WTC11 (cell line): ENCODE data around the gene AFF3. TPM values are rescaled to one million over a fixed set of nuclear protein-coding genes. Genes with fewer than 3 reads are reported as not detected.

Source experiments
- ATAC-seq: fragments of 200-7000 bp; cut with Tn5 transposase; 2 replicates; pipeline ENCODE4 v1.10.0; 2021; ENCODE audit warnings: mild to moderate bottlenecking, moderate library complexity
- CTCF ChIA-PET: fragments of 300-600 bp; sonication (Branson Sonifier 250); formaldehyde crosslinking; loops from one replicate; lab custom pipeline; 2021; ENCODE audit warnings: antibody characterized with exemption; lab: Charles Lee
- POLR2A ChIA-PET: fragments of 350-600 bp; sonication (Branson Sonifier 250); formaldehyde crosslinking; loops from one replicate; lab custom pipeline; 2021; ENCODE audit warnings: antibody characterized with exemption; lab: Charles Lee
- DNase-seq: peaks from one replicate; pipeline ENCODE4 v3.0.0; 2021; ENCODE audit warnings: low spot score
- H3K27ac Mint-ChIP-seq: 2 replicates; pipeline ENCODE4 v1.8.0; 2021; ENCODE audit warnings: mixed read lengths
- H3K27me3 Mint-ChIP-seq: 2 replicates; pipeline ENCODE4 v1.8.0; 2021; ENCODE audit warnings: low read depth, mild to moderate bottlenecking, moderate library complexity, mixed read lengths
- H3K36me3 Mint-ChIP-seq: 2 replicates; pipeline ENCODE4 v1.8.0; 2021; ENCODE audit warnings: mixed read lengths
- H3K4me1 Mint-ChIP-seq: 2 replicates; pipeline ENCODE4 v1.8.0; 2022; ENCODE audit warnings: mixed read lengths
- H3K4me3 Mint-ChIP-seq: 2 replicates; pipeline ENCODE4 v1.8.0; 2021; ENCODE audit warnings: mild to moderate bottlenecking, moderate library complexity, mixed read lengths
- H3K9me3 Mint-ChIP-seq: 2 replicates; pipeline ENCODE4 v1.8.0; 2021; ENCODE audit warnings: mixed read lengths
- CREB1 ChIP-seq: sonication (generic); formaldehyde crosslinking; IDR thresholded peaks from 2 replicates; pipeline ENCODE4 v1.8.0; 2023; ENCODE audit warnings: mild to moderate bottlenecking, missing genetic modification reagents
- ETV6 ChIP-seq: sonication (generic); formaldehyde crosslinking; IDR thresholded peaks from 2 replicates; pipeline ENCODE4 v1.8.1; 2022; ENCODE audit warnings: mild to moderate bottlenecking, missing genetic modification reagents
- FOXK1 ChIP-seq: sonication (generic); formaldehyde crosslinking; IDR thresholded peaks from 2 replicates; pipeline ENCODE4 v1.8.0; 2022; ENCODE audit warnings: mild to moderate bottlenecking, moderate library complexity, missing genetic modification reagents
- GABPB1 ChIP-seq: sonication (generic); formaldehyde crosslinking; IDR thresholded peaks from 2 replicates; pipeline ENCODE4 v1.8.1; 2023; ENCODE audit warnings: mild to moderate bottlenecking, missing genetic modification reagents
- KAT7 ChIP-seq: sonication (generic); formaldehyde crosslinking; IDR thresholded peaks from 2 replicates; pipeline ENCODE4 v1.8.1; 2023; ENCODE audit warnings: missing genetic modification reagents, mild to moderate bottlenecking, borderline replicate concordance
- NR3C1 ChIP-seq: sonication (generic); formaldehyde crosslinking; conservative IDR thresholded peaks from 2 replicates; pipeline ENCODE4 v1.8.1; 2023; ENCODE audit warnings: low read depth, mild to moderate bottlenecking, missing genetic modification reagents
- RELA ChIP-seq: sonication (generic); formaldehyde crosslinking; IDR thresholded peaks from 2 replicates; pipeline ENCODE4 v1.8.1; 2022; ENCODE audit warnings: missing genetic modification reagents, mild to moderate bottlenecking, borderline replicate concordance
- TEAD1 ChIP-seq: sonication (generic); formaldehyde crosslinking; IDR thresholded peaks from 2 replicates; pipeline ENCODE4 v1.8.0; 2022; ENCODE audit warnings: mild to moderate bottlenecking, missing genetic modification reagents
- ZNF121 ChIP-seq: sonication (generic); formaldehyde crosslinking; IDR thresholded peaks from 2 replicates; pipeline ENCODE4 v1.8.0; 2023; ENCODE audit warnings: missing genetic modification reagents
- ZNF219 ChIP-seq: sonication (generic); formaldehyde crosslinking; IDR thresholded peaks from 2 replicates; pipeline ENCODE4 v1.8.0; 2023; ENCODE audit warnings: missing genetic modification reagents, mild to moderate bottlenecking, borderline replicate concordance
- total RNA-seq: library from RNA; stranded (reverse); gene quantifications from 3 replicates; pipeline ENCODE4 v1.2.3, GENCODE V29; 2021
- TF ChIP-seq, protein P1 (sequence below): sonication (generic); formaldehyde crosslinking; IDR thresholded peaks from 2 replicates; pipeline ENCODE4 v1.8.1; 2022; ENCODE audit warnings: missing genetic modification reagents, borderline replicate concordance
- TF ChIP-seq, protein P2 (sequence below): sonication (generic); formaldehyde crosslinking; IDR thresholded peaks from 2 replicates; pipeline ENCODE4 v1.8.1; 2023; ENCODE audit warnings: mild to moderate bottlenecking, moderate library complexity, missing genetic modification reagents
- TF ChIP-seq, protein P3 (sequence below): sonication (generic); formaldehyde crosslinking; IDR thresholded peaks from 2 replicates; pipeline ENCODE4 v1.8.1; 2023; ENCODE audit warnings: mild to moderate bottlenecking, missing genetic modification reagents, moderate library complexity
- TF ChIP-seq, protein P4 (sequence below): sonication (generic); formaldehyde crosslinking; IDR thresholded peaks from 2 replicates; pipeline ENCODE4 v1.8.1; 2022; ENCODE audit warnings: low read depth, missing genetic modification reagents, borderline replicate concordance
- TF ChIP-seq, protein P5 (sequence below): fragments of 250-450 bp; sonication (Bioruptor Pico); IDR thresholded peaks from 2 replicates; pipeline ENCODE4 v1.9.0; 2021; ENCODE audit warnings: mild to moderate bottlenecking, borderline replicate concordance
- TF ChIP-seq, protein P6 (sequence below): sonication (generic); formaldehyde crosslinking; IDR thresholded peaks from 2 replicates; pipeline ENCODE4 v1.8.0; 2023; ENCODE audit warnings: mild to moderate bottlenecking, missing genetic modification reagents
- TF ChIP-seq, protein P7 (sequence below): sonication (generic); formaldehyde crosslinking; conservative IDR thresholded peaks from 2 replicates; pipeline ENCODE4 v1.8.1; 2023; ENCODE audit warnings: mild to moderate bottlenecking, low read depth, missing genetic modification reagents, moderate library complexity

AFF3 gene
- total RNA-seq, 1 experiment from 2014 or later, result 1.2 TPM

DNA sequence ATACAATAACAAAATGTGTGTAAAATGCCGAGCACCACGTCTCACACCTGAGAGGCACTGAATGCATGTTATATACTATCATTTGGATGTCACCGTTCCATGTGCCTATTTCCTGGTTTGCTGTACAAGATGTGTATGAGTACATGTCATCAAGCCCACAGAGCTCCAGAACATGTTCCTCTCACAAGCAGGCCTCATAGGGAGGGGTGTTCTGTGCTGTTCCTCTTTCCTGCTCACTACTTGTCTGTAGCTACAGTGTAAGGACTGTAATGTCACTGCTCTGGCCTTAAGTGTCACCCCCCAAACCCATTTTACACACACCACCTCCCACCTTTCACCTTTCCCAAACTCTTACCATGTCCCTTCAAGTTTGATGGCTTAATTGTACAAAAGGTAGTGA is 1.8 kb downstream of the AFF3 start (continued):
- TF ChIP-seq, protein P1, sequence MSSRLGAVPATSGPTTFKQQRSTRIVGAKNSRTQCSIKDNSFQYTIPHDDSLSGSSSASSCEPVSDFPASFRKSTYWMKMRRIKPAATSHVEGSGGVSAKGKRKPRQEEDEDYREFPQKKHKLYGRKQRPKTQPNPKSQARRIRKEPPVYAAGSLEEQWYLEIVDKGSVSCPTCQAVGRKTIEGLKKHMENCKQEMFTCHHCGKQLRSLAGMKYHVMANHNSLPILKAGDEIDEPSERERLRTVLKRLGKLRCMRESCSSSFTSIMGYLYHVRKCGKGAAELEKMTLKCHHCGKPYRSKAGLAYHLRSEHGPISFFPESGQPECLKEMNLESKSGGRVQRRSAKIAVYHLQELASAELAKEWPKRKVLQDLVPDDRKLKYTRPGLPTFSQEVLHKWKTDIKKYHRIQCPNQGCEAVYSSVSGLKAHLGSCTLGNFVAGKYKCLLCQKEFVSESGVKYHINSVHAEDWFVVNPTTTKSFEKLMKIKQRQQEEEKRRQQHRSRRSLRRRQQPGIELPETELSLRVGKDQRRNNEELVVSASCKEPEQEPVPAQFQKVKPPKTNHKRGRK (CRISPR knock-in tag), result no peak
- TF ChIP-seq, protein P2, sequence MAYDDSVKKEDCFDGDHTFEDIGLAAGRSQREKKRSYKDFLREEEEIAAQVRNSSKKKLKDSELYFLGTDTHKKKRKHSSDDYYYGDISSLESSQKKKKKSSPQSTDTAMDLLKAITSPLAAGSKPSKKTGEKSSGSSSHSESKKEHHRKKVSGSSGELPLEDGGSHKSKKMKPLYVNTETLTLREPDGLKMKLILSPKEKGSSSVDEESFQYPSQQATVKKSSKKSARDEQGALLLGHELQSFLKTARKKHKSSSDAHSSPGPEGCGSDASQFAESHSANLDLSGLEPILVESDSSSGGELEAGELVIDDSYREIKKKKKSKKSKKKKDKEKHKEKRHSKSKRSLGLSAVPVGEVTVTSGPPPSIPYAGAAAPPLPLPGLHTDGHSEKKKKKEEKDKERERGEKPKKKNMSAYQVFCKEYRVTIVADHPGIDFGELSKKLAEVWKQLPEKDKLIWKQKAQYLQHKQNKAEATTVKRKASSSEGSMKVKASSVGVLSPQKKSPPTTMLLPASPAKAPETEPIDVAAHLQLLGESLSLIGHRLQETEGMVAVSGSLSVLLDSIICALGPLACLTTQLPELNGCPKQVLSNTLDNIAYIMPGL (CRISPR knock-in tag), result no peak
- TF ChIP-seq RELA, result no peak
- TF ChIP-seq TEAD1, result no peak
- no peak for TF ChIP-seq CREB1
- no peak for TF ChIP-seq NR3C1
- TF ChIP-seq, protein P3, sequence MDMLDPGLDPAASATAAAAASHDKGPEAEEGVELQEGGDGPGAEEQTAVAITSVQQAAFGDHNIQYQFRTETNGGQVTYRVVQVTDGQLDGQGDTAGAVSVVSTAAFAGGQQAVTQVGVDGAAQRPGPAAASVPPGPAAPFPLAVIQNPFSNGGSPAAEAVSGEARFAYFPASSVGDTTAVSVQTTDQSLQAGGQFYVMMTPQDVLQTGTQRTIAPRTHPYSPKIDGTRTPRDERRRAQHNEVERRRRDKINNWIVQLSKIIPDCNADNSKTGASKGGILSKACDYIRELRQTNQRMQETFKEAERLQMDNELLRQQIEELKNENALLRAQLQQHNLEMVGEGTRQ, result no peak
- TF ChIP-seq GABPB1 (CRISPR knock-in tag), result no peak
- TF ChIP-seq, protein P4, sequence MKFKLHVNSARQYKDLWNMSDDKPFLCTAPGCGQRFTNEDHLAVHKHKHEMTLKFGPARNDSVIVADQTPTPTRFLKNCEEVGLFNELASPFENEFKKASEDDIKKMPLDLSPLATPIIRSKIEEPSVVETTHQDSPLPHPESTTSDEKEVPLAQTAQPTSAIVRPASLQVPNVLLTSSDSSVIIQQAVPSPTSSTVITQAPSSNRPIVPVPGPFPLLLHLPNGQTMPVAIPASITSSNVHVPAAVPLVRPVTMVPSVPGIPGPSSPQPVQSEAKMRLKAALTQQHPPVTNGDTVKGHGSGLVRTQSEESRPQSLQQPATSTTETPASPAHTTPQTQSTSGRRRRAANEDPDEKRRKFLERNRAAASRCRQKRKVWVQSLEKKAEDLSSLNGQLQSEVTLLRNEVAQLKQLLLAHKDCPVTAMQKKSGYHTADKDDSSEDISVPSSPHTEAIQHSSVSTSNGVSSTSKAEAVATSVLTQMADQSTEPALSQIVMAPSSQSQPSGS, result no peak
- no peak for TF ChIP-seq ZNF121 (CRISPR knock-in tag)
- no peak for TF ChIP-seq KAT7 (CRISPR knock-in tag)
- no peak for TF ChIP-seq ZNF219 (CRISPR knock-in tag)
- no peak for TF ChIP-seq FOXK1
- TF ChIP-seq, protein P5, sequence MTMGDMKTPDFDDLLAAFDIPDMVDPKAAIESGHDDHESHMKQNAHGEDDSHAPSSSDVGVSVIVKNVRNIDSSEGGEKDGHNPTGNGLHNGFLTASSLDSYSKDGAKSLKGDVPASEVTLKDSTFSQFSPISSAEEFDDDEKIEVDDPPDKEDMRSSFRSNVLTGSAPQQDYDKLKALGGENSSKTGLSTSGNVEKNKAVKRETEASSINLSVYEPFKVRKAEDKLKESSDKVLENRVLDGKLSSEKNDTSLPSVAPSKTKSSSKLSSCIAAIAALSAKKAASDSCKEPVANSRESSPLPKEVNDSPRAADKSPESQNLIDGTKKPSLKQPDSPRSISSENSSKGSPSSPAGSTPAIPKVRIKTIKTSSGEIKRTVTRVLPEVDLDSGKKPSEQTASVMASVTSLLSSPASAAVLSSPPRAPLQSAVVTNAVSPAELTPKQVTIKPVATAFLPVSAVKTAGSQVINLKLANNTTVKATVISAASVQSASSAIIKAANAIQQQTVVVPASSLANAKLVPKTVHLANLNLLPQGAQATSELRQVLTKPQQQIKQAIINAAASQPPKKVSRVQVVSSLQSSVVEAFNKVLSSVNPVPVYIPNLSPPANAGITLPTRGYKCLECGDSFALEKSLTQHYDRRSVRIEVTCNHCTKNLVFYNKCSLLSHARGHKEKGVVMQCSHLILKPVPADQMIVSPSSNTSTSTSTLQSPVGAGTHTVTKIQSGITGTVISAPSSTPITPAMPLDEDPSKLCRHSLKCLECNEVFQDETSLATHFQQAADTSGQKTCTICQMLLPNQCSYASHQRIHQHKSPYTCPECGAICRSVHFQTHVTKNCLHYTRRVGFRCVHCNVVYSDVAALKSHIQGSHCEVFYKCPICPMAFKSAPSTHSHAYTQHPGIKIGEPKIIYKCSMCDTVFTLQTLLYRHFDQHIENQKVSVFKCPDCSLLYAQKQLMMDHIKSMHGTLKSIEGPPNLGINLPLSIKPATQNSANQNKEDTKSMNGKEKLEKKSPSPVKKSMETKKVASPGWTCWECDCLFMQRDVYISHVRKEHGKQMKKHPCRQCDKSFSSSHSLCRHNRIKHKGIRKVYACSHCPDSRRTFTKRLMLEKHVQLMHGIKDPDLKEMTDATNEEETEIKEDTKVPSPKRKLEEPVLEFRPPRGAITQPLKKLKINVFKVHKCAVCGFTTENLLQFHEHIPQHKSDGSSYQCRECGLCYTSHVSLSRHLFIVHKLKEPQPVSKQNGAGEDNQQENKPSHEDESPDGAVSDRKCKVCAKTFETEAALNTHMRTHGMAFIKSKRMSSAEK (CRISPR knock-in tag), result no peak

DNA sequence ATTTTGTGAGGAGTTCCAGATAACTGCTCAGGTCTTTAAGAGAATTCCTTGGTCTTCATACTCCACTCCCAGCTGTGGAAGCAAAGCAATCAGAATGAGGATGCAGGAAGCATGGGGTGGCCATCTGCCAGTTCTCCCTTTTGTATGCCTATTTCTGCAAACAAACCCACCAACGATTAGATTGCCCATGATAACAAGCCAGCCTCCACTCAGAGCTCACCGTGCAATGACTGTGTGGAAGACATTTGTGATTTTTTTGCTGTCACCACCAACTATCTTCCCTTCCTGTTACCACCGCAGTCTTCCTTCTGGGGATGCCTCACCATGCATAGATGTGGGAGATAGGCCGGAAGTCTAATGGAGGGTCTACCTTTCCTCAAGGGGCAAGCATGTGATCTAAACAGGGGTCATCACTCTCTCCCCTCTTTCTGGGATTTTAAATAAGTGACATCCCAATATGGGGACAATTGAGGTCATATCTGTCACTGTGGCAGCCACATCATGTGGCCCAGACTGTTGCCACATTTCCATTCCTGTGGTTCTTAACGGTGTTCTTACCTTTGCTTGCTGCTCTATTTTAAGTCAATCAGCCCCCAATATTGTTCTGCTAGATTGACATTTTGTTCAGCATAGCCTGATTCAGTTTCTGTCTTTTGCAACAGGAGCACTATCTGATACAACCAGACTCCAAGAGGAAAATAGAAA is 4.4 kb downstream of the AFF3 start:
- CTCF ChIA-PET, result no interaction called here
- H3K36me3 Mint-ChIP-seq, result no peaks in the 10 kb centered on the region

More for the DNA sequence above, 4.4 kb downstream of the AFF3 start:
- ATAC-seq (no peak), DNase-seq (no peak)
- peaks cover 2% of the 10 kb centered on the region for H3K9me3 Mint-ChIP-seq
- no peaks in the 10 kb centered on the region for H3K4me1 Mint-ChIP-seq
- H3K4me3 Mint-ChIP-seq, result no peak overlapping the region
- no peak for TF ChIP-seq GABPB1 (CRISPR knock-in tag)
- TF ChIP-seq, protein P6, sequence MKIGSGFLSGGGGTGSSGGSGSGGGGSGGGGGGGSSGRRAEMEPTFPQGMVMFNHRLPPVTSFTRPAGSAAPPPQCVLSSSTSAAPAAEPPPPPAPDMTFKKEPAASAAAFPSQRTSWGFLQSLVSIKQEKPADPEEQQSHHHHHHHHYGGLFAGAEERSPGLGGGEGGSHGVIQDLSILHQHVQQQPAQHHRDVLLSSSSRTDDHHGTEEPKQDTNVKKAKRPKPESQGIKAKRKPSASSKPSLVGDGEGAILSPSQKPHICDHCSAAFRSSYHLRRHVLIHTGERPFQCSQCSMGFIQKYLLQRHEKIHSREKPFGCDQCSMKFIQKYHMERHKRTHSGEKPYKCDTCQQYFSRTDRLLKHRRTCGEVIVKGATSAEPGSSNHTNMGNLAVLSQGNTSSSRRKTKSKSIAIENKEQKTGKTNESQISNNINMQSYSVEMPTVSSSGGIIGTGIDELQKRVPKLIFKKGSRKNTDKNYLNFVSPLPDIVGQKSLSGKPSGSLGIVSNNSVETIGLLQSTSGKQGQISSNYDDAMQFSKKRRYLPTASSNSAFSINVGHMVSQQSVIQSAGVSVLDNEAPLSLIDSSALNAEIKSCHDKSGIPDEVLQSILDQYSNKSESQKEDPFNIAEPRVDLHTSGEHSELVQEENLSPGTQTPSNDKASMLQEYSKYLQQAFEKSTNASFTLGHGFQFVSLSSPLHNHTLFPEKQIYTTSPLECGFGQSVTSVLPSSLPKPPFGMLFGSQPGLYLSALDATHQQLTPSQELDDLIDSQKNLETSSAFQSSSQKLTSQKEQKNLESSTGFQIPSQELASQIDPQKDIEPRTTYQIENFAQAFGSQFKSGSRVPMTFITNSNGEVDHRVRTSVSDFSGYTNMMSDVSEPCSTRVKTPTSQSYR, result no peak
- no peak for TF ChIP-seq ETV6 (CRISPR knock-in tag)
- TF ChIP-seq, protein P7, sequence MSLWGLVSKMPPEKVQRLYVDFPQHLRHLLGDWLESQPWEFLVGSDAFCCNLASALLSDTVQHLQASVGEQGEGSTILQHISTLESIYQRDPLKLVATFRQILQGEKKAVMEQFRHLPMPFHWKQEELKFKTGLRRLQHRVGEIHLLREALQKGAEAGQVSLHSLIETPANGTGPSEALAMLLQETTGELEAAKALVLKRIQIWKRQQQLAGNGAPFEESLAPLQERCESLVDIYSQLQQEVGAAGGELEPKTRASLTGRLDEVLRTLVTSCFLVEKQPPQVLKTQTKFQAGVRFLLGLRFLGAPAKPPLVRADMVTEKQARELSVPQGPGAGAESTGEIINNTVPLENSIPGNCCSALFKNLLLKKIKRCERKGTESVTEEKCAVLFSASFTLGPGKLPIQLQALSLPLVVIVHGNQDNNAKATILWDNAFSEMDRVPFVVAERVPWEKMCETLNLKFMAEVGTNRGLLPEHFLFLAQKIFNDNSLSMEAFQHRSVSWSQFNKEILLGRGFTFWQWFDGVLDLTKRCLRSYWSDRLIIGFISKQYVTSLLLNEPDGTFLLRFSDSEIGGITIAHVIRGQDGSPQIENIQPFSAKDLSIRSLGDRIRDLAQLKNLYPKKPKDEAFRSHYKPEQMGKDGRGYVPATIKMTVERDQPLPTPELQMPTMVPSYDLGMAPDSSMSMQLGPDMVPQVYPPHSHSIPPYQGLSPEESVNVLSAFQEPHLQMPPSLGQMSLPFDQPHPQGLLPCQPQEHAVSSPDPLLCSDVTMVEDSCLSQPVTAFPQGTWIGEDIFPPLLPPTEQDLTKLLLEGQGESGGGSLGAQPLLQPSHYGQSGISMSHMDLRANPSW (CRISPR knock-in tag), result no peak
- H3K27ac Mint-ChIP-seq, result no peak overlapping the region
- POLR2A ChIA-PET, result no interaction called here
- H3K27me3 Mint-ChIP-seq, result no peaks in the 10 kb centered on the region
